GM21381 (cell line): Measurements from ENCODE around the gene KIF5B.

Source experiments
- ATAC-seq: cut with Tn5 transposase; IDR thresholded peaks from one replicate; pipeline ENCODE4 v1.9.1; 2021; ENCODE audit warnings: mild to moderate bottlenecking, moderate library complexity; ENCODE audit not compliant: unreplicated experiment

Gene KIF5B

GRCh38 chr10:31962826-31963588 is 93.2 kb downstream of the KIF5B start:
- ATAC-seq: no peak

- ATAC-seq: no peak
These were observed 94.7 kb downstream of the KIF5B start for GRCh38 chr10:31961277-31962074.

GRCh38 chr10:31959461-31960173 is 96.6 kb downstream of the KIF5B start:
- ATAC-seq: no peak
